DND-41 (cell line): ENCODE data around the gene RIN3.

Experiments used
- ATAC-seq: fragments of 200-7000 bp; cut with Tn5 transposase; 3 replicates; pipeline ENCODE4 v1.9.1; 2021; ENCODE audit warnings: low read depth; ENCODE audit not compliant: insufficient read depth
- DNase-seq: peaks from one replicate; pipeline ENCODE4 v3.0.0-alpha.2; 2020
- H2AFZ ChIP-seq: 2 replicates; pipeline ENCODE4 v1.6.0; 2012; ENCODE audit warnings: low read depth, low read length
- H3K27ac ChIP-seq: 2 replicates; pipeline ENCODE4 v1.5.1; 2012; ENCODE audit warnings: low read length, inconsistent platforms
- H3K27me3 ChIP-seq: fragments of 200-600 bp; sonication (generic); 2 replicates; pipeline ENCODE4 v1.6.0; 2012; ENCODE audit warnings: low read length, mild to moderate bottlenecking, inconsistent platforms; ENCODE audit not compliant: insufficient read depth, poor library complexity
- H3K36me3 ChIP-seq: 2 replicates; pipeline ENCODE4 v1.5.1; 2012; ENCODE audit warnings: low read length, inconsistent platforms; ENCODE audit not compliant: insufficient read depth
- H3K4me1 ChIP-seq: 2 replicates; pipeline ENCODE4 v1.5.1; 2012; ENCODE audit warnings: mild to moderate bottlenecking, low read length; ENCODE audit not compliant: insufficient read depth
- H3K4me2 ChIP-seq: 2 replicates; pipeline ENCODE4 v1.6.0; 2012; ENCODE audit warnings: mild to moderate bottlenecking, moderate library complexity, low read length, inconsistent platforms; ENCODE audit not compliant: insufficient read depth
- H3K4me3 ChIP-seq, 2 experiments: fragments of 200-600 bp in 1 of 2; shearing (Covaris generic) in 1 of 2; 2 replicates each; pipeline ENCODE4 v1.5.1; 2012 to 2016; ENCODE audit warnings: inconsistent platforms in 2 of 2, low read length in 2 of 2, mild to moderate bottlenecking in 2 of 2, low read depth in 1 of 2, moderate library complexity in 1 of 2
- H3K79me2 ChIP-seq: 2 replicates; pipeline ENCODE4 v1.6.0; 2012; ENCODE audit warnings: low read length, inconsistent platforms; ENCODE audit not compliant: insufficient read depth
- H3K9ac ChIP-seq: 2 replicates; pipeline ENCODE4 v1.6.0; 2012; ENCODE audit warnings: low read depth, mild to moderate bottlenecking, inconsistent platforms, low read length, moderate library complexity
- H3K9me3 ChIP-seq: 2 replicates; pipeline ENCODE4 v1.5.1; 2012; ENCODE audit warnings: low read length, moderate library complexity, mild to moderate bottlenecking, inconsistent platforms; ENCODE audit not compliant: insufficient read depth, severe bottlenecking
- H4K20me1 ChIP-seq: 2 replicates; pipeline ENCODE4 v1.6.0; 2012; ENCODE audit warnings: low read length; ENCODE audit not compliant: insufficient read depth
- CTCF ChIP-seq: IDR thresholded peaks from 2 replicates; pipeline ENCODE4 v1.5.1; 2012; ENCODE audit warnings: borderline replicate concordance, low read length, moderate library complexity, mild to moderate bottlenecking; ENCODE audit not compliant: poor library complexity, severe bottlenecking; ENCODE audit errors: extremely low read depth
- EZH2 ChIP-seq: IDR thresholded peaks from 3 replicates; pipeline ENCODE4 v1.6.1; 2012; ENCODE audit warnings: borderline replicate concordance, low read depth, mild to moderate bottlenecking, moderate library complexity, low read length, inconsistent platforms; ENCODE audit not compliant: severe bottlenecking

RIN3 gene

GRCh38 chr14:92605274-92605940, 91.8 kb downstream of the RIN3 start:
- no peaks in the 10 kb centered on the region for H3K27me3 ChIP-seq
- no peak for ATAC-seq
- no peak for DNase-seq
- no peaks in the 10 kb centered on the region for H3K9me3 ChIP-seq
- no peak overlapping the region for H3K4me3 ChIP-seq
- no peak overlapping the region for H3K9ac ChIP-seq
- no peak overlapping the region for H3K27ac ChIP-seq
- H3K36me3 ChIP-seq, result no peaks in the 10 kb centered on the region
- no peaks in the 10 kb centered on the region for H3K79me2 ChIP-seq
- TF ChIP-seq CTCF (no peak), EZH2 (no peak)
- no peaks in the 10 kb centered on the region for H3K4me1 ChIP-seq
- no peak overlapping the region for H3K4me2 ChIP-seq
- no peak overlapping the region for H2AFZ ChIP-seq
- no peaks in the 10 kb centered on the region for H4K20me1 ChIP-seq

- no peak overlapping the region for H3K4me2 ChIP-seq
- no peaks in the 10 kb centered on the region for H4K20me1 ChIP-seq
- H3K4me3 ChIP-seq, result no peak overlapping the region
- no peak for DNase-seq
- H3K9ac ChIP-seq, result no peak overlapping the region
- H3K27me3 ChIP-seq, result no peaks in the 10 kb centered on the region
- H2AFZ ChIP-seq, result no peak overlapping the region
- H3K79me2 ChIP-seq, result no peaks in the 10 kb centered on the region
- no peaks in the 10 kb centered on the region for H3K36me3 ChIP-seq
- ATAC-seq, result no peak
- H3K27ac ChIP-seq, result no peak overlapping the region
- no peaks in the 10 kb centered on the region for H3K9me3 ChIP-seq
- TF ChIP-seq EZH2, result no peak
- no peak for TF ChIP-seq CTCF
- H3K4me1 ChIP-seq, result no peaks in the 10 kb centered on the region
Measured at GRCh38 chr14:92607251-92607650, 93.7 kb downstream of the RIN3 start.

- ATAC-seq, result no peak
- Histone ChIP-seq H4K20me1 (no peaks in the 10 kb centered on the region), H3K4me1 (no peaks in the 10 kb centered on the region), H2AFZ (no peak overlapping the region), H3K36me3 (no peaks in the 10 kb centered on the region), H3K79me2 (no peaks in the 10 kb centered on the region), H3K4me2 (no peak overlapping the region), H3K27me3 (no peaks in the 10 kb centered on the region), H3K9me3 (no peaks in the 10 kb centered on the region), H3K9ac (no peak overlapping the region), H3K27ac (no peak overlapping the region), H3K4me3 (no peak overlapping the region)
- TF ChIP-seq EZH2, result no peak
- TF ChIP-seq CTCF, result no peak
- DNase-seq, result no peak
Measured at GRCh38 chr14:92607702-92608429, 94.3 kb downstream of the RIN3 start.
